ENCODE measurements around the gene SPTAN1.

SPTAN1 gene

DNA sequence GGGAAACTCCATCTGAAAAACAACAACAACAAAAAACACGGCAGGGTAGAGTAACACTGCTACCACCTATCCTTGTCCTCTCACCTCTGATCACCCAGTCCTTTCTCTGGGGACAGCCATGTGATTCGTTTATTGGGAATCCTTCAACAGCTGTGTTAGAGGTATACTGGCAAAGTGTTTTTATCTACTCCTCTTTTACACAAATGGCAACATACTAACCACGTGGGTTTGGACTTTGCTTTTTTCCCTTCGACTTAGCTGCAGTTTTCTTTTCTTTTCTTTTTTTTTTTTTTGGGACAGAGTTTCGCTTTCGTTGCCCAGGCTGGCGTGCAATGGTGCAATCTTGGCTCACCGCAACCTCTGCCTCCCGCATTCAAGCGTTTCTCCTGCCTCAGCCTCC is 125.4 kb downstream of the SPTAN1 start:
- no peak for DNase-seq

Measured in NCI-H2081 (cell line).